GM18909 (cell line): ENCODE measurements around the gene AMER1.

Source experiments
- ATAC-seq: cut with Tn5 transposase; IDR thresholded peaks from one replicate; pipeline ENCODE4 v1.9.1; 2021; ENCODE audit warnings: mild to moderate bottlenecking; ENCODE audit not compliant: unreplicated experiment, poor library complexity

AMER1 gene

DNA sequence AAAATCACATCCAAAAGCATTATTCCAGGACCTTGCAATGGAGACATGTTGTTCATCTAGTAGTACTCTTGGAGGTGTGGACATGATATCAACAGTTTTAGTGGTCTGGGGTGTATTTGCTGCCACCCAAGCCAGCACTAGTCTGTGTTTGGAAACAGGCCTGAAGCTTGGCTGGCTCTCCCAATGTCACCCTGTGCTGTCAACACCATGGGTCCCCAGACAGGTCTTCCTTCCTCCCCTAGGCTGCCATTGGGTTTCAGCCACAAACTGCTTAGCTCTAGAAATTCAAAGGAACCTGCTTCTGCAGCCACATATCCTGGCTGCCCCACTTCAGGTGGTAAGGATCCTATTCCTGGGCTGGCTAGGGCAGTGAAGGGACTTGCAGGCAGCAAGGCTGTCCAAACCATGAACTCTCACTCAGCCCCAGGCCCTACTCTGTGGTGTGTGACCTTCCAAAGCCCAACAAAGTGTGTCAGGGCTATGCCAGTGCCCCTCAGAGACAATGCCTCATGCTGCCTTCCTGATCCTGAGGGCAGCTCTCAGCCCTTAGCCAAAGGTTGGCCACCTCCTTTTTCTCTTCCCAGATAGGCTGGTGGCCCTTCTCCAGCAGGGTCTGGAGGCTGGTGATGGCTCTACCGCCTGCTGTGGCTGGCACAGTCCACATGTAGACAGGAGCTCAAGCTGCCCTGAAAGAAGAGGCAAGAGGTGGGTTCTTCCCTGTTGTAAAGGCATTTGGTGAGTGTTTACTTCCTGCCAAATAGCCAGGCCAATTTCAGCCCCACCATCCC, 18.3 kb downstream of the AMER1 start:
- no peak for ATAC-seq

DNA sequence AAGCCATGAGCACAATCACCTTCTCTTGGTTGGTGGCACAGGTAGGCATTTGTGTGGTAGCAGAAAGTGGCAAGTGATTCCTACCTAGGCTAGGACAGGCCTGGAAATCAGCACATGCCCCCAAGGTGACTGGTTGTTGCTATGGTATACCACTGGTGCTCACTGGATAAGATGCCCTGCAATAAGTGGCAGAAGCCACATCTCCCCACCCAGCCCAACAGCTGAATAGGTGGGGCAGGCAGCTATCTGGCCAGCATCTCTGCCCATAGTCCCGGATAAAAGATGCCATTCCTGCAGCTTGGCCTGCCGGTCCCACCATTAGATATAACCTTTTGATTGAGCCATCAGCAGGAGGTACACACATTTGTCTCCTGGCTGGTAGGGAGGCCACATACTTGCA, 21.1 kb downstream of the AMER1 start:
- no peak for ATAC-seq

DNA sequence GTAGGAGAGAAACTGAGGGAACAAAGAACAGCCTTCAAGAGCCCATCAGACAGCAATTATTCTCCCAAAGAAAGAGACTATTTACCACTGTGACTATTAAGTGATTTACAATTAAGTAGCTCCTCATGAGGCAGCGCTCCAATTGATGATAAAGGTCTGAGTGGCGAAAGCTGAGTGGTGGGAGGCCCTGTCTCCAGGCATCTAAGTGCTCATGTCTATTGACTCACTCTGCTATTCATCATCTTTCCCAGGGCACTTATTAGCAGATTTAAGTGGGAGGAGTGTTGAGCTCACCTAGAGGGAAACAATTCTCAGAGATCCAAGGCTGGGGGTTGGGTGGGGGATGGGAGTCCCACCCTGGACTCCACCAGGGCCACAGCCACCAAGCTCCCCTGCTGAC, 23.3 kb downstream of the AMER1 start:
- ATAC-seq = no peak

DNA sequence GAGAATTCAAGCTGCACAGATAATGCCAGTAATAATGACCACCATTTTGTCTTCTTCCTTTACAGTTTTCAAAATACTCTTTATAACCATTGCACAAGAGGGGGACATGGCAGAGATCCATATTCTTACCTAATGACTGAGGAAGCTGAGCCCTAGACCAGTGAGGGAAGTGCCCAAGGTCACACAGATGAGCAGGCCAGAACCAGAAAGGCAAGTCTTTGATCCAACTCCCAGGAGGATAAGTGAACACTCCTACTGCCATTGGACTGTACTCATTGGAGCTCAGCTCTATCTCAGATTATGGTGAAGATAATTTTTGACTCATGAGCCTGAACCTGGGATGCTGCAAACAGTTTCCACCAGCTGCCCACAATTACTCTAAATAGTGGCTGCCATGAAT, 28.6 kb downstream of the AMER1 start:
- ATAC-seq = no peak

DNA sequence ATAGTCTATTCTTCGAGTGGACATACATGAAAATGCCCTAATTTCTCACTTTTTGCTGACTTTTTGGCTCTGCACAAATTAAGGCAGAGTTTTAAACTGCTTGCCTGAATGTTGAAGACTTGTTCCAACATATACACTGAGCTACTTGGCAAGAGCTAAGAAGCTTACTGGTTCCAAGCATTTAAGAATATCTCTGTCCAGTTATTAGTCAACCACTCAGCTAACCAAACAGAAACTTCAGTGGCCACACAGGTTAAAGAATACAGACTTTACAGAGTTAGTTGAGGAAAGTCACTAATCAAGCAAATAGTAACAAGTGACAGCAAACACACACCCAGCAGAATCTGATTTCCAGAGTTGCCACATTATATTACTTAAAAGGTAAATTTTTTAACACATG, 35.5 kb downstream of the AMER1 start:
- peak; percentile 73 for ATAC-seq

DNA sequence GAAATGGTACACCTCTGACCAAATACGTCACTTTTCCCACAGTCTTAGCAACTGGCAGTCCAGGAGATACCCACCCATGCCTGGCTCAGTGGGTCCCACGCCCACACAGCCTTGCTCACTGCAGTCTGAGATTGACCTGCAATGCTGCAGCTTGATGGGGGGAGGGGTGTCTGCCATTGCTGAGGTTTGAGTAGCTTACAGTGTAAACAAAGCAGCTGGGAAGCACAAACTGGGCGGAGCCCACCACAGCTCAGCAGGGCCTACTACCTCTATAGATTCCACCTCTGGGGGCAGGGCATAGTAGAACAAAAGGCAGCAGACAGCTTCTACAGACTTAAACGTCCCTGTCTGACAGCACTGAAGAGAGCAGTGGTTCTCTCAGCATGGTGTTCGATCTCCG, 52.7 kb downstream of the AMER1 start:
- no peak for ATAC-seq

DNA sequence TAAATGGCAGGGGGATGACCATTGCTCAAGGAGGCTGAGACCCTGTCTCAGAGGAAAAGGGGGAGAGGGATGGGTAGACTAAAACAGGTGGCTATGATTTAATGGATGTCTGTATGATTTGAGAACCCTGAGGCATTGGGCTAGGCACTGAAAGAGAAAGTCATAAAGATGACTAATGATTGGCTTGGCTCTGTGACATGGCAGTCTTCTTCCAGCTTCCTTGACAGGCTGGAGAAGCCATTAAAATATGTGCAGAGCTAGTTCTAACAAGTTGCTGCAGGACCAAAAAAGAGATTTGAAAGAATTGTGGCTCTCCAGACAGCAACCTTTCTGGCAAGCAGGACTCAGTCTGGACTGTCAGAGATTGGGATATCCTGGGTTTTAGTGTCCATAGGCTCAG, 53.6 kb downstream of the AMER1 start:
- ATAC-seq = no peak

DNA sequence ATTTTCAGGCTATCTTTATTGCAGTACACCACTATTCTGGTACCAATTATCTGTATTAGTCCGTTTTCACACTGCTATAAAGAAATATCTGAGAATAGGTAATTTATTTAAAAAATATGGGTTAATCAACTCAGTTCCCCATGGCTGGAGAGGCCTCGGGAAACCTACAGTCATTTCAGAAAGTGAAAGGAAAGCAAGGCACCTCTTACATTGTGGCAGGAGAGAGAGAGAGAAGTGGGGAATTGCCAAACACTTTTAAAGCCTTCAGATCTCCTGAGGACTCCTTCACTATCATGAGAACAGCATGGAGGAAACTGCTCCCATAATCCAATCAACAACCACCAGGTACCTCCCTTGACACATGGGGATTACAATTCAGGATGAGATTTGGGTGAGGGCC, 54.7 kb downstream of the AMER1 start:
- no peak for ATAC-seq
